H1 (cell line): ENCODE data around the gene CWH43.

ENCODE experiments used
- EZH2 ChIP-seq: fragments of 200-600 bp; sonication (generic); IDR thresholded peaks from 2 replicates; pipeline ENCODE4 v1.7.1; 2012; ENCODE audit warnings: low read depth, mild to moderate bottlenecking, moderate library complexity, low read length, inconsistent platforms; ENCODE audit not compliant: severe bottlenecking
- HDAC2 ChIP-seq, 2 experiments: fragments of 300-600 bp in 1 of 2; sonication (generic) in 1 of 2; IDR thresholded peaks; 2 replicates each; pipeline ENCODE4 v1.6.1; 2011 to 2012; ENCODE audit warnings: low read depth in 2 of 2, low read length in 2 of 2, mild to moderate bottlenecking in 2 of 2, moderate library complexity in 2 of 2, borderline replicate concordance in 1 of 2, inconsistent platforms in 1 of 2
- YY1 ChIP-seq: IDR thresholded peaks from 2 replicates; pipeline ENCODE4 v1.6.1; 2011; ENCODE audit warnings: low read depth, mild to moderate bottlenecking, low read length
- TF ChIP-seq, protein P1 (sequence below), 3 experiments: IDR thresholded peaks; 1 replicate in 2 of 3; 2 replicates in 1 of 3; pipeline versions ENCODE4 v1.5.1 to v1.6.1; 2011; ENCODE audit warnings: low read length in 3 of 3, mild to moderate bottlenecking in 3 of 3, inconsistent platforms in 2 of 3, low read depth in 1 of 3, moderate library complexity in 1 of 3; ENCODE audit not compliant: insufficient read depth in 1 of 3; ENCODE audit errors: control extremely low read depth in 1 of 3

DNA sequence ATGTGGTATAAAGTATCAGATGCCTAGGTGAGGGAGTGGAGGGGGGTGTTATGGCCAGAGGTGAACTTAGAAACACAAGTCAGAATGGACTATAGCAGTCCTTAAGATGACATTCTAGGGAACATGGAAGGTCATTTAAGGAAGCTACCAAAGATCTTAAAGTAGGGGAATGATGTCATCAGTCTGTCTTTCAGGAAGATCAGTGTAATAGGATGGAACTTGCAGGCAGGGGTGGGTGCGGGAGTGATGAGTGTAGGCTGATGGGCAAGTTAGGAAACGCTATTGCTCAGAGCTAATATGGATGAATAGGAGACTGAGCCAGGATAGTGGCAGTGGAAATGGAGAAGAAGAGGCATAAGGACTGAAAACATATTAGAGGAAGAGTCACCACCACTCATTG is 27.5 kb upstream of the CWH43 start:
- TF ChIP-seq, protein P1, sequence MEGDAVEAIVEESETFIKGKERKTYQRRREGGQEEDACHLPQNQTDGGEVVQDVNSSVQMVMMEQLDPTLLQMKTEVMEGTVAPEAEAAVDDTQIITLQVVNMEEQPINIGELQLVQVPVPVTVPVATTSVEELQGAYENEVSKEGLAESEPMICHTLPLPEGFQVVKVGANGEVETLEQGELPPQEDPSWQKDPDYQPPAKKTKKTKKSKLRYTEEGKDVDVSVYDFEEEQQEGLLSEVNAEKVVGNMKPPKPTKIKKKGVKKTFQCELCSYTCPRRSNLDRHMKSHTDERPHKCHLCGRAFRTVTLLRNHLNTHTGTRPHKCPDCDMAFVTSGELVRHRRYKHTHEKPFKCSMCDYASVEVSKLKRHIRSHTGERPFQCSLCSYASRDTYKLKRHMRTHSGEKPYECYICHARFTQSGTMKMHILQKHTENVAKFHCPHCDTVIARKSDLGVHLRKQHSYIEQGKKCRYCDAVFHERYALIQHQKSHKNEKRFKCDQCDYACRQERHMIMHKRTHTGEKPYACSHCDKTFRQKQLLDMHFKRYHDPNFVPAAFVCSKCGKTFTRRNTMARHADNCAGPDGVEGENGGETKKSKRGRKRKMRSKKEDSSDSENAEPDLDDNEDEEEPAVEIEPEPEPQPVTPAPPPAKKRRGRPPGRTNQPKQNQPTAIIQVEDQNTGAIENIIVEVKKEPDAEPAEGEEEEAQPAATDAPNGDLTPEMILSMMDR (IDR thresholded peaks at IDR 0.05; ENCODE audit: control extremely low read depth in 1 of 3, insufficient read depth in 1 of 3, low read depth in 1 of 3, low read length in 3 of 3), result no peak
- TF ChIP-seq EZH2, result no peak
- TF ChIP-seq YY1, result no peak
- TF ChIP-seq HDAC2 (IDR thresholded peaks at IDR 0.05; ENCODE audit: borderline replicate concordance in 1 of 2, low read depth in 2 of 2, low read length in 2 of 2), result no peak
